Limb (tissue), 2 donors: ENCODE measurements around the gene C1QTNF2.

Source experiments
- DNase-seq, 2 donors: peaks; one replicate each; pipeline ENCODE4 v3.0.0-alpha.2; 2016; ENCODE audit errors: extremely low spot score in 2 of 2

Gene C1QTNF2

GRCh38 chr5:160305319-160305718 is 65.1 kb downstream of the C1QTNF2 start:
- no peak for DNase-seq

- DNase-seq, result no peak
Observed at GRCh38 chr5:160303690-160304089, 66.7 kb downstream of the C1QTNF2 start.

GRCh38 chr5:160298189-160298588 is 72.2 kb downstream of the C1QTNF2 start:
- DNase-seq, result no peak

- no peak for DNase-seq
Observed at GRCh38 chr5:160297776-160298175, 72.7 kb downstream of the C1QTNF2 start.
